ENCODE measurements around the gene PDE4D. TPM values are rescaled to one million over a fixed set of nuclear protein-coding genes. Genes with fewer than 3 reads are reported as not detected.
"Not testable (repeated sequence)": the region's sequence is repeated elsewhere in the genome, so short reads cannot be mapped to it uniquely, and the experiment has no call there.

PDE4D gene
- total and polyA plus RNA-seq, 2 experiments from 2014 or later, result 21.9 to 54.2 TPM

GRCh38 chr5:59786334-59786805 is 107.2 kb downstream of the PDE4D start:
- H3K27me3 ChIP-seq, result no peaks in the 10 kb centered on the region
- no peak overlapping the region for H3K27ac ChIP-seq
- no peaks in the 10 kb centered on the region for H3K9me3 ChIP-seq (ENCODE audit: low read depth)
- H3K4me3 ChIP-seq, result no peak overlapping the region
- H3K4me1 ChIP-seq (ENCODE audit: low read depth), result no peaks in the 10 kb centered on the region
- no peak for TF ChIP-seq CTCF (IDR thresholded peaks at IDR 0.05; ENCODE audit: low read depth, low read length)
- H3K36me3 ChIP-seq, result no peaks in the 10 kb centered on the region
- peak in 1 of 2 donors; percentile 79 for DNase-seq (ENCODE audit: low read depth in 1 of 2, low spot score in 1 of 2)

DNA sequence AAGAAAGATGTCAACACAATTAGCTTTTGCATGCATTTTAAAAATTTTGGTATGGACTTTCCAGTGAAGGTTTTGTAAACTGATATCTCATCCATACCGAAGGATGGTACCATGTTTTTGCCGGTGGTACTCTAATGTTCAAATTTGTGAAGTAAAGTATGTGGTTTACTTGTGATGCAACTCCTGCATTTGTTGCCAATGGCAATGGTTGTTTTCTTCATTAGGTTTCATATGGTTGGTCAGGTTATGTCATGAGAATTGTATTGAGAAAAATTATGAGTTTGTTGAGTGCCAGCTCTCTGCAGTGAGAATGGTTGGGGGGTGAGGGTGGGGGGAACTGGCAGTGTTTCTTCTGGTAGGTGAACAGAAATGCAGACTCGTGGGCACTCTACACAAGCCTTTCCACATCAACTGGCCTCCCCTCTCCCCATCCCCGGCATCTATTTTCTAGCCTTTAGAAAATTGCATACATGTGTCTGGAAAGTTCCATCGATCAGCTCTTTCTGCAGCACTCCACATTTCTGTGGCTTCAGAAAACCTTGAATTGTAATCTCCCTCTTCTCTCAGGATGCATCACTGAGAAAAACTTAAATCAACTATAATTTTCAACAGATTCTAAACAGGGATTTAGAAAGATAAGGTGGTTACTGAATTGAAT is 107.7 kb downstream of the PDE4D start:
- Histone ChIP-seq H3K4me1 (ENCODE audit: low read depth) (no peaks in the 10 kb centered on the region), H3K4me3 (no peak overlapping the region), H3K27me3 (no peaks in the 10 kb centered on the region), H3K9me3 (ENCODE audit: low read depth) (no peaks in the 10 kb centered on the region), H3K36me3 (no peaks in the 10 kb centered on the region), H3K27ac (no peak overlapping the region)
- no peak for DNase-seq (ENCODE audit: low read depth in 1 of 2, low spot score in 1 of 2)
- TF ChIP-seq CTCF (IDR thresholded peaks at IDR 0.05; ENCODE audit: low read depth, low read length), result no peak

DNA sequence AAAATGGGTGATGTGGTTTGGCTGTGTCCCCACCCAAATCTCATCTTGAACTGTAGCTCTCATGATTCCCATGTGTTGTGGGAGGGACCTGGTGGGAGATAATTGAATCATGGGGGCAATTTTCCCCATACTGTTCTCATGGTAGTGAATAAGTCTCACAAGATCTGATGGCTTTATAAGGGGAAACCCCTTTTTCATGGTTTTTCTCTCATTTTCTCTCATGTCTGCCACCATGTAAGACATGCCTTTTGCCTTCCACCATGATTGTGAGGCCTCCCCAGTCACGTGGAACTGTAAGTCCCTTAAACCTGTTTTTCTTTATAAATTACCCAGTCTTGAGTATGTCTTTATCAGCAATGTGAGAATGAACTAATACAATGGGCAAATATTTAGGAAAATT is 108.8 kb downstream of the PDE4D start:
- not testable (repeated sequence) for H3K27ac ChIP-seq; DNase-seq (ENCODE audit: low read depth in 1 of 2, low spot score in 1 of 2); H3K9me3 ChIP-seq (ENCODE audit: low read depth); H3K4me1 ChIP-seq (ENCODE audit: low read depth); H3K27me3 ChIP-seq; H3K4me3 ChIP-seq; H3K36me3 ChIP-seq

- no peaks in the 10 kb centered on the region for H3K4me1 ChIP-seq (ENCODE audit: low read depth)
- H3K27ac ChIP-seq, result no peak overlapping the region
- H3K4me3 ChIP-seq, result no peak overlapping the region
- no peaks in the 10 kb centered on the region for H3K36me3 ChIP-seq
- TF ChIP-seq CTCF (IDR thresholded peaks at IDR 0.05; ENCODE audit: low read depth, low read length), result no peak
- no peaks in the 10 kb centered on the region for H3K27me3 ChIP-seq
- no peak for DNase-seq (ENCODE audit: low read depth in 1 of 2, low spot score in 1 of 2)
- H3K9me3 ChIP-seq (ENCODE audit: low read depth), result no peaks in the 10 kb centered on the region
Observed at GRCh38 chr5:59783264-59783663, 110.3 kb downstream of the PDE4D start.

DNA sequence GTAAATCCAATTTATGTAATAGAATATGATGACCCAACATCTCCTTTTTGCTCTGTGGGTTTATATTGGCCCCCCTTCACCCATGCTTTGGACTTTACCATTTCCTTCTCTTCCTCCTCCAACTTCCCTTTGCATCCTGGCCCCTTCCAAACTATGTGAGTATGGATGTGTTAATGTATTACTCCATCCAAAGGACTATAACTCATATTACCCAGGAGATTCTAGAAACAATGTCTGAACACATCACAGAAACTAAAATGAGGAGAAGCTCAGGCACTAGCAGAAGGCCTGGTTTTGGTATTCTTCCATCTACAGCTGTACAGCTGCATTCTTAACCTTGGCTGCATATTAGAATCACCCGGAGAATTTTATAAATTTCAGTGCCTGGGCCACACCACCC is 110.7 kb downstream of the PDE4D start:
- no peaks in the 10 kb centered on the region for H3K36me3 ChIP-seq
- no peak for TF ChIP-seq CTCF (IDR thresholded peaks at IDR 0.05; ENCODE audit: low read depth, low read length)
- H3K9me3 ChIP-seq (ENCODE audit: low read depth), result no peaks in the 10 kb centered on the region
- no peak for DNase-seq (ENCODE audit: low read depth in 1 of 2, low spot score in 1 of 2)
- no peaks in the 10 kb centered on the region for H3K27me3 ChIP-seq
- no peaks in the 10 kb centered on the region for H3K4me1 ChIP-seq (ENCODE audit: low read depth)
- H3K4me3 ChIP-seq, result no peak overlapping the region
- no peak overlapping the region for H3K27ac ChIP-seq

- no peaks in the 10 kb centered on the region for H3K9me3 ChIP-seq (ENCODE audit: low read depth)
- no peak overlapping the region for H3K27ac ChIP-seq
- H3K27me3 ChIP-seq, result no peaks in the 10 kb centered on the region
- TF ChIP-seq CTCF (IDR thresholded peaks at IDR 0.05; ENCODE audit: low read depth, low read length), result no peak
- no peaks in the 10 kb centered on the region for H3K36me3 ChIP-seq
- no peak for DNase-seq (ENCODE audit: low read depth in 1 of 2, low spot score in 1 of 2)
- H3K4me1 ChIP-seq (ENCODE audit: low read depth), result no peaks in the 10 kb centered on the region
- no peak overlapping the region for H3K4me3 ChIP-seq
Observed at GRCh38 chr5:59779453-59779852, 114.1 kb downstream of the PDE4D start.

Measured in cardiac muscle cell (in vitro differentiated cells and primary cell).